K562 (cell line): Measurements from ENCODE around the gene MED20. TPM values are rescaled to one million over a fixed set of nuclear protein-coding genes. Genes with fewer than 3 reads are reported as not detected.
A peak's percentile ranks its signal among the peaks of the same experiment; 100 is the strongest.

Experiments used
- CHD7 ChIP-seq: fragments of 200-600 bp; sonication (generic); IDR thresholded peaks from one replicate; pipeline ENCODE4 v1.6.1; 2012; ENCODE audit warnings: mild to moderate bottlenecking, low read depth, low read length, inconsistent platforms
- NR2F6 ChIP-seq: fragments of 450-650 bp; formaldehyde crosslinking; IDR thresholded peaks from 2 replicates; pipeline ENCODE4 v1.4.0; 2020; ENCODE audit warnings: mild to moderate bottlenecking
- PHF8 ChIP-seq: fragments of 200-600 bp; sonication (generic); IDR thresholded peaks from 2 replicates; pipeline ENCODE4 v1.6.1; 2012; ENCODE audit warnings: mixed run types, mild to moderate bottlenecking, inconsistent platforms, low read length, moderate library complexity, borderline replicate concordance
- PHTF2 ChIP-seq: fragments of 250-450 bp; sonication (Bioruptor Pico); IDR thresholded peaks from 2 replicates; pipeline ENCODE4 v1.5.0; 2021; ENCODE audit warnings: mild to moderate bottlenecking
- REST ChIP-seq, 2 experiments: fragments of 450-650 bp; formaldehyde crosslinking in 1 of 2; IDR thresholded peaks; 2 replicates each; pipeline versions ENCODE4 v1.4.0 to v1.6.1; 2014 to 2020; ENCODE audit warnings: mild to moderate bottlenecking in 2 of 2, borderline replicate concordance in 1 of 2, low read depth in 1 of 2
- polyA plus RNA-seq, 8 experiments: library from polyadenylated mRNA; depleted of rRNA in 4 of 8; stranded (reverse) in 5 of 8; unstranded in 3 of 8; fragments of >200 nt; fragmentation: Nextera tagmentation in 2 of 8; fragmentation: Illumina TruSeq in 1 of 8; extraction: Ambion mirVana in 2 of 8; extraction: Trizol in 1 of 8; gene quantifications; 2 replicates each; pipeline versions ENCODE4 v1.2.1 to v1.2.3, GENCODE V29; 2011 to 2014; ENCODE audit warnings: inconsistent platforms in 1 of 8, missing spikeins in 1 of 8
- total RNA-seq, 7 experiments: library from RNA; depleted of rRNA in 6 of 7; stranded (reverse); fragments of >200 nt in 6 of 7; fragmentation: Illumina TruSeq in 2 of 7; extraction: Trizol in 2 of 7; gene quantifications; 2 replicates each; pipeline versions ENCODE4 v1.2.1 to v1.2.3, GENCODE V29; 2011 to 2021; ENCODE audit warnings: low replicate concordance in 1 of 7

Gene MED20
- total and polyA plus RNA-seq, 9 of the 15 experiments (the other 6 are each of a cell fraction or from before 2014, with no cell fraction given) = 27.3 to 80.9 (median 46.0) TPM

GRCh38 chr6:41895300-41896233, 25.4 kb downstream of the MED20 start, which contains the start of gene USP49 (continued):
- TF ChIP-seq REST (IDR thresholded peaks at IDR 0.05; ENCODE audit: borderline replicate concordance) = no peak
- no peak for TF ChIP-seq REST (CRISPR knock-in tag; IDR thresholded peaks at IDR 0.05; ENCODE audit: low read depth)
- no peak for TF ChIP-seq PHTF2 (CRISPR knock-in tag)
- TF ChIP-seq CHD7 = no peak
- peak; percentile 67; the same call in 1 of the 2 replicates for TF ChIP-seq PHF8
- no peak for TF ChIP-seq NR2F6 (CRISPR knock-in tag)
